A673 (cell line): Measurements from ENCODE around the gene STUM.
A peak's percentile ranks its signal among the peaks of the same experiment; 100 is the strongest.

Experiments
- CTCF ChIP-seq: fragments of 300-800, 200-600 bp; sonication (generic); conservative IDR thresholded peaks from 2 replicates; pipeline ENCODE4 v1.5.1; 2017; ENCODE audit warnings: low read depth, mild to moderate bottlenecking, antibody characterized with exemption, low read length, moderate library complexity, mixed read lengths
- EZH2 ChIP-seq: fragments of 200-600 bp; sonication (generic); IDR thresholded peaks from 2 replicates; pipeline ENCODE4 v1.6.1; 2017; ENCODE audit warnings: borderline replicate concordance, low read depth, mild to moderate bottlenecking, mixed read lengths, antibody characterized with exemption, low read length; ENCODE audit not compliant: poor library complexity, severe bottlenecking

- peak; percentile 98 for TF ChIP-seq CTCF
- no peak for TF ChIP-seq EZH2
Measured at GRCh38 chr1:226626577-226626956, 78.0 kb downstream of the STUM start.
